H1 (cell line): ENCODE measurements around the gene ZNF106. TPM values are rescaled to one million over a fixed set of nuclear protein-coding genes. Genes with fewer than 3 reads are reported as not detected.

Experiments
- CTCF ChIA-PET: fragments of 300-600 bp; sonication (Branson Sonifier 250); formaldehyde crosslinking; loops from one replicate; lab custom pipeline; 2021; ENCODE audit not compliant: partially characterized antibody; lab: Charles Lee
- POLR2A ChIA-PET: fragments of 300-600 bp; sonication (Branson Sonifier 250); formaldehyde crosslinking; loops from one replicate; lab custom pipeline; 2021; ENCODE audit warnings: inconsistent platforms; ENCODE audit not compliant: partially characterized antibody; lab: Charles Lee
- DNase-seq, 2 experiments: peaks; one replicate each; pipeline versions ENCODE4 v3.0.0 to v3.0.0-alpha.2; 2010 to 2022; ENCODE audit warnings: low spot score in 2 of 2, low read depth in 1 of 2, mixed read lengths in 1 of 2
- FAIRE-seq: peaks from 2 replicates; lab custom pipeline; 2011; peaks lifted over from hg19 to GRCh38; lab: Jason Lieb, UNC
- H2AFZ ChIP-seq: 2 replicates; pipeline ENCODE4 v1.8.1; 2012; ENCODE audit warnings: low read length, inconsistent platforms
- H2AK5ac ChIP-seq: 2 replicates; pipeline ENCODE4 v1.6.1; 2013; ENCODE audit warnings: low read depth, low read length
- H2BK120ac ChIP-seq: replicated peaks from 2 replicates; pipeline ENCODE3; 2013; ENCODE audit warnings: low read depth, low read length, inconsistent platforms
- H2BK12ac ChIP-seq: 2 replicates; pipeline ENCODE4 v1.6.1; 2013; ENCODE audit warnings: low read depth, low read length
- H2BK15ac ChIP-seq: 2 replicates; pipeline ENCODE4 v1.6.1; 2013; ENCODE audit warnings: low read length
- H2BK20ac ChIP-seq: 2 replicates; pipeline ENCODE4 v1.6.1; 2013; ENCODE audit warnings: low read length
- H2BK5ac ChIP-seq: 2 replicates; pipeline ENCODE4 v1.6.1; 2013; ENCODE audit warnings: low read depth, low read length
- H3K14ac ChIP-seq: 2 replicates; pipeline ENCODE4 v1.6.1; 2013; ENCODE audit warnings: inconsistent platforms; ENCODE audit not compliant: insufficient read length
- H3K18ac ChIP-seq: 2 replicates; pipeline ENCODE4 v1.6.1; 2013; ENCODE audit warnings: low read length; ENCODE audit errors: extremely low read depth
- H3K23ac ChIP-seq: 2 replicates; pipeline ENCODE4 v1.6.1; 2013; ENCODE audit warnings: inconsistent platforms; ENCODE audit not compliant: insufficient read length
- H3K23me2 ChIP-seq: 2 replicates; pipeline ENCODE4 v1.6.1; 2013; ENCODE audit warnings: low read depth, low read length
- H3K27ac ChIP-seq: 2 replicates; pipeline ENCODE4 v1.6.1; 2011; ENCODE audit warnings: low read depth, low read length, inconsistent platforms
- H3K27me3 ChIP-seq, 4 experiments: replicated peaks in 1 of 4; 1 replicate in 1 of 4; 2 replicates in 3 of 4; pipeline versions ENCODE4 v1.6.1 to v1.8.1; 2011 to 2013; ENCODE audit warnings: low read length in 3 of 4, mild to moderate bottlenecking in 3 of 4, inconsistent platforms in 2 of 4, mixed read lengths in 2 of 4, moderate library complexity in 1 of 4; ENCODE audit not compliant: control insufficient read depth in 3 of 4, insufficient read depth in 3 of 4; ENCODE audit errors: extremely low read depth in 1 of 4
- H3K36me3 ChIP-seq, 4 experiments: 2 replicates each; pipeline versions ENCODE4 v1.6.1 to v1.8.1; 2011 to 2013; ENCODE audit warnings: mild to moderate bottlenecking in 4 of 4, low read length in 3 of 4, moderate library complexity in 2 of 4, control low read depth in 1 of 4, inconsistent platforms in 1 of 4; ENCODE audit not compliant: insufficient read depth in 4 of 4, control insufficient read depth in 2 of 4
- H3K4ac ChIP-seq: replicated peaks from 2 replicates; pipeline ENCODE3; 2013; ENCODE audit warnings: low read length, low read depth, mixed read lengths, inconsistent platforms; ENCODE audit not compliant: insufficient read length
- H3K4me1 ChIP-seq, 4 experiments: replicated peaks in 1 of 4; 1 replicate in 1 of 4; 2 replicates in 3 of 4; pipeline versions ENCODE4 v1.6.1 to v1.8.1; 2011 to 2013; ENCODE audit warnings: low read length in 3 of 4, inconsistent platforms in 2 of 4, mixed read lengths in 1 of 4; ENCODE audit not compliant: insufficient read depth in 4 of 4, control insufficient read depth in 3 of 4
- H3K4me2 ChIP-seq, 2 experiments: 2 replicates each; pipeline versions ENCODE4 v1.6.1 to v1.8.1; 2011 to 2013; ENCODE audit warnings: low read depth in 2 of 2, low read length in 2 of 2, control low read depth in 1 of 2, inconsistent platforms in 1 of 2, mild to moderate bottlenecking in 1 of 2; ENCODE audit not compliant: insufficient read depth in 1 of 2
- H3K4me3 ChIP-seq, 4 experiments: fragments of 200-600, 300-600 bp in 1 of 4; sonication (generic), shearing (Covaris generic), sonication (Bioruptor Twin) in 1 of 4; 2 replicates each; pipeline versions ENCODE4 v1.5.1 to v1.8.1; 2011 to 2016; ENCODE audit warnings: low read length in 4 of 4, low read depth in 3 of 4, control low read depth in 2 of 4, inconsistent platforms in 2 of 4, mild to moderate bottlenecking in 2 of 4, mixed read lengths in 1 of 4, moderate library complexity in 1 of 4; ENCODE audit not compliant: insufficient read depth in 2 of 4; ENCODE audit errors: extremely low read depth in 1 of 4
- H3K56ac ChIP-seq: replicated peaks from 2 replicates; pipeline ENCODE3; 2013; ENCODE audit warnings: low read depth, mild to moderate bottlenecking, mixed read lengths, low read length, inconsistent platforms; ENCODE audit not compliant: insufficient read length
- H3K79me1 ChIP-seq: 2 replicates; pipeline ENCODE4 v1.6.1; 2013; ENCODE audit warnings: low read depth, low read length, control low read depth
- H3K79me2 ChIP-seq, 2 experiments: 2 replicates each; pipeline versions ENCODE4 v1.6.1 to v1.8.1; 2012 to 2013; ENCODE audit warnings: low read length in 2 of 2, mild to moderate bottlenecking in 2 of 2, inconsistent platforms in 1 of 2; ENCODE audit not compliant: insufficient read depth in 2 of 2, control insufficient read depth in 1 of 2
- H3K9ac ChIP-seq, 4 experiments: replicated peaks in 1 of 4; 1 replicate in 1 of 4; 2 replicates in 3 of 4; pipeline versions ENCODE4 v1.6.1 to v1.8.1; 2011 to 2013; ENCODE audit warnings: low read depth in 3 of 4, low read length in 3 of 4, control low read depth in 2 of 4, mild to moderate bottlenecking in 2 of 4, moderate library complexity in 2 of 4, inconsistent platforms in 1 of 4; ENCODE audit errors: extremely low read depth in 1 of 4
- H3K9me3 ChIP-seq, 2 experiments: 2 replicates each; pipeline versions ENCODE4 v1.6.1 to v1.8.1; 2012 to 2013; ENCODE audit warnings: mild to moderate bottlenecking in 2 of 2, moderate library complexity in 2 of 2, control low read depth in 1 of 2, inconsistent platforms in 1 of 2, low read depth in 1 of 2, low read length in 1 of 2, mixed read lengths in 1 of 2; ENCODE audit not compliant: insufficient read depth in 2 of 2
- H4K20me1 ChIP-seq, 2 experiments: replicated peaks in 1 of 2; 2 replicates each; pipeline versions ENCODE3 to v1.8.1; 2011 to 2013; ENCODE audit warnings: inconsistent platforms in 2 of 2, low read length in 2 of 2, mild to moderate bottlenecking in 1 of 2; ENCODE audit not compliant: insufficient read depth in 2 of 2, control insufficient read depth in 1 of 2
- H4K5ac ChIP-seq: 2 replicates; pipeline ENCODE4 v1.6.1; 2013; ENCODE audit warnings: low read length, low read depth, mixed read lengths, inconsistent platforms; ENCODE audit not compliant: insufficient read length
- H4K8ac ChIP-seq: 2 replicates; pipeline ENCODE4 v1.8.0; 2013; ENCODE audit warnings: mild to moderate bottlenecking, moderate library complexity, low read length, inconsistent platforms; ENCODE audit not compliant: insufficient read depth; ENCODE audit errors: extremely low read depth
- H4K91ac ChIP-seq: replicated peaks from 2 replicates; pipeline ENCODE3; 2013; ENCODE audit warnings: low read length, mixed read lengths, inconsistent platforms; ENCODE audit not compliant: insufficient read length
- GABPA ChIP-seq: IDR thresholded peaks from 2 replicates; pipeline ENCODE4 v1.6.1; 2011; ENCODE audit warnings: mild to moderate bottlenecking, low read length, moderate library complexity, borderline replicate concordance; ENCODE audit not compliant: insufficient read depth
- RNF2 ChIP-seq: fragments of 200-900, 300-1000 bp; sonication (generic); IDR thresholded peaks from 2 replicates; pipeline ENCODE4 v1.7.1; 2016; ENCODE audit warnings: borderline replicate concordance, low read depth, mild to moderate bottlenecking, antibody characterized with exemption, low read length; ENCODE audit not compliant: poor library complexity, severe bottlenecking; ENCODE audit errors: missing control alignments
- WGBS, 2 experiments: shearing (Covaris generic) in 1 of 2; methylation state at CpG; one replicate each; pipeline versions ENCODE4 v1.1.6 to v1.1.7; 2013 to 2015; ENCODE audit warnings: low lambda C conversion rate in 2 of 2, mixed read lengths in 2 of 2, inconsistent platforms in 1 of 2, low coverage in 1 of 2, missing lambda C conversion rate in 1 of 2; ENCODE audit not compliant: insufficient replicate concordance in 2 of 2, insufficient coverage in 1 of 2, insufficient read length in 1 of 2; ENCODE audit errors: extremely low coverage in 1 of 2, missing lambda C conversion rate in 1 of 2; 5-methylcytosine and 5-hydroxymethylcytosine counted together
- polyA plus RNA-seq, 7 experiments: library from polyadenylated mRNA; depleted of rRNA in 3 of 7; stranded (reverse) in 5 of 7; unstranded in 2 of 7; fragments of >200 nt in 5 of 7; fragments of 200-250 nt in 2 of 7; gene quantifications; 1 replicate in 5 of 7; 2 replicates in 1 of 7; 4 replicates in 1 of 7; pipeline versions ENCODE4 v1.2.1 to v1.2.3, GENCODE V29; 2011 to 2013; ENCODE audit warnings: missing spikeins in 2 of 7, mixed read lengths in 2 of 7
- total RNA-seq: library from RNA; stranded (reverse); fragmentation: NEBNext Ultra II Directional; extraction: Animal tissue kit (Norgen Biotek cat#: 25700); gene quantifications from 2 replicates; pipeline ENCODE4 v1.2.1, GENCODE V29; 2021

ZNF106 gene
- total and polyA plus RNA-seq, 2 of the 8 experiments (the other 6 are each of a cell fraction or from before 2014, with no cell fraction given) = 18.2 to 62.0 TPM

DNA sequence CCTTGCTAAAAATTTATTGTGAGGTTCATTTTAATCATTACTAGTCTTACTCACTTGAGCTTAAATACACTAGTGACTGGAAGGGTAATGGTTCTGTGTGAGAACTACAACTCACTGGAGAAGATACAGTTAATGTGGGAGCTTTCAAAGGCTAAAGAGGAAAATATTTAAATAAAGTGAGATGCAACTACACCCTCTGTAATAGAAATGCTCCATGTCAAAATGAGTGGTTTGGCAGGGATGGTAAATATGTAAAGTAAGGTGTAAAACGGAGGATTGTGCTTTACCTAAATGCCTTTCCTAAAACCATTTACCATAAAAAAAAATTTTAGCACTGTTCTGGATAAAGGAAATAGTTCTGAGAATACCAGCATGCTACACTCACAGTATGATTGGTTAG is 42.3 kb upstream of the ZNF106 start:
- Histone ChIP-seq H3K14ac (no peak overlapping the region), H4K5ac (no peak overlapping the region), H4K8ac (no peak overlapping the region), H3K79me2 (no peaks in the 10 kb centered on the region), H3K23ac (no peak overlapping the region), H3K18ac (no peak overlapping the region), H3K9me3 (no peaks in the 10 kb centered on the region), H2BK5ac (no peak overlapping the region), H4K20me1 (no peaks in the 10 kb centered on the region), H2BK15ac (no peak overlapping the region), H3K79me1 (no peaks in the 10 kb centered on the region), H3K9ac (no peak overlapping the region), H2BK20ac (no peak overlapping the region), H3K36me3 (peaks cover 4 to 41% (median 14%) of the 10 kb centered on the region in 4 experiments; a peak in 6 of 8 replicates), H3K27ac (no peak overlapping the region), H2AFZ (no peak overlapping the region), H3K27me3 (no peaks in the 10 kb centered on the region), H3K4ac (no peak overlapping the region), H3K4me3 (no peak overlapping the region), H2AK5ac (no peak overlapping the region), H3K23me2 (no peaks in the 10 kb centered on the region), H3K4me1 (no peaks in the 10 kb centered on the region), H2BK12ac (no peak overlapping the region), H3K4me2 (no peak overlapping the region), H4K91ac (no peak overlapping the region), H2BK120ac (no peak overlapping the region), H3K56ac (no peak overlapping the region)
- DNase-seq = no peak
- CTCF ChIA-PET = interaction anchor here (0.6 kb wide), 1 partner anchor 78 kb away, joined by 3 read pairs; no protein-coding TSS in a partner anchor
- WGBS, 2 experiments = 74% methylated on average over 1 of the region's 1 CpG; no CpG with 5 or more reads in 1 of the 2 experiments
- no peak for TF ChIP-seq GABPA
- TF ChIP-seq RNF2 = no peak
- POLR2A ChIA-PET = interaction anchor here (0.9 to 2.4 kb wide), 2 partner anchors 11 to 15 kb away, joined by 3 to 11 read pairs; partner anchors contain the start of genes HAUS2 and LRRC57
- FAIRE-seq = no peak
